GM23248 (cell line): ENCODE data around the gene PPP1R9A.

Source experiments
- EZH2 ChIP-seq: fragments of 200-600 bp; sonication (generic); IDR thresholded peaks from 2 replicates; pipeline ENCODE4 v1.6.1; 2018; ENCODE audit warnings: antibody characterized with exemption, mild to moderate bottlenecking; ENCODE audit not compliant: insufficient read depth, poor library complexity, severe bottlenecking
- EZH2phosphoT487 ChIP-seq: fragments of 200-600 bp; sonication (generic); IDR thresholded peaks from 2 replicates; pipeline ENCODE4 v1.6.1; 2018; ENCODE audit warnings: antibody characterized with exemption, moderate library complexity, mild to moderate bottlenecking, low read depth; ENCODE audit not compliant: insufficient read depth

- TF ChIP-seq EZH2 (no peak), EZH2phosphoT487 (no peak)
Measured at GRCh38 chr7:95026421-95027072, 119.2 kb downstream of the PPP1R9A start.
